ENCODE data around the gene INPP5D. TPM values are rescaled to one million over a fixed set of nuclear protein-coding genes. Genes with fewer than 3 reads are reported as not detected.

Gene INPP5D
- polyA plus RNA-seq, 3 donors = 30.6 to 90.2 (median 54.8) TPM

DNA sequence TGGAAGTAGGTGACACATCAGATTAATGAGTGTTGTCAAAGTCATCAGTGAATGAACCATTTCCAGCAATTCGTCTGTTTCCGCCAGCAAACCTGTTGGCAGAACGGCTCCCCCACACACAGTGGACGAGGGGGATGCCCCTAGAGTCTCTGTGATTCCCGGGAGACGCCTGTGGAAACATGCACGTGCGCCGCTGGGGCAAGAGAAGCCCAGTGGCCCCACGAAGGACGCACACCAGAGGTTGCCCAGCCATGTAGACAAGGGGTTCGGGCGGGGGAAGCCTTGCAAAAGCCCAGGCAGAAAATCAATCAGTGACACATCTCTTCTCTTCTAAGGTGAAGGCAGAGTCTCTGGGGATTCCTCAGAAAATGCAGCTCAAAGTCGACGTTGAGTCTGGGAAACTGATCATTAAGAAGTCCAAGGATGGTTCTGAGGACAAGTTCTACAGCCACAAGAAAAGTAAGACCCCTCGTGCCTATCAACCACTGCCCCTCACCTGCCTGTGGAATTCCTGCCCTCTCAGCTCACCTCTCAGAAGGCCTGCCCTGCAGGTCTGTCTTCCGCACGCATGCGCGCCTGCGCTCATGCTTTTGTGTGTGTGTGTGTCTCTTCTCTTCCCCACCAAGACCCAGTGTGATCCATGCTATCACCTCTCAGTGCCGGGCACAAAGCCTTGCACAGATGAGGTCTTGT lies 87.1 kb downstream of the INPP5D start:
- H3K4me1 ChIP-seq (ENCODE audit: control insufficient read depth in 1 of 2, insufficient read depth in 2 of 2, low read length in 2 of 2) = no peaks in the 10 kb centered on the region
- H3K27me3 Mint-ChIP-seq (ENCODE audit: low read depth in 3 of 3) = peaks cover 0 to 4% (median 1%) of the 10 kb centered on the region in 3 donors
- 88% methylated on average over 9 of the region's 22 CpGs for WGBS (ENCODE audit: insufficient coverage)
- H3K27ac Mint-ChIP-seq = peak overlapping the region in 2 of 7 donors; percentile 29 to 80
- H2AFZ ChIP-seq (ENCODE audit: insufficient read depth, low read depth, low read length, poor library complexity, severe bottlenecking) = no peak overlapping the region
- intact Hi-C loops (cut with micrococcal nuclease) = no loop called here
- H3K79me2 ChIP-seq (ENCODE audit: insufficient read depth, low read length) = peaks cover 28% of the 10 kb centered on the region
- no peak overlapping the region for H3K9ac ChIP-seq (ENCODE audit: insufficient read depth, low read length, poor library complexity, severe bottlenecking)
- TF ChIP-seq, protein P1, sequence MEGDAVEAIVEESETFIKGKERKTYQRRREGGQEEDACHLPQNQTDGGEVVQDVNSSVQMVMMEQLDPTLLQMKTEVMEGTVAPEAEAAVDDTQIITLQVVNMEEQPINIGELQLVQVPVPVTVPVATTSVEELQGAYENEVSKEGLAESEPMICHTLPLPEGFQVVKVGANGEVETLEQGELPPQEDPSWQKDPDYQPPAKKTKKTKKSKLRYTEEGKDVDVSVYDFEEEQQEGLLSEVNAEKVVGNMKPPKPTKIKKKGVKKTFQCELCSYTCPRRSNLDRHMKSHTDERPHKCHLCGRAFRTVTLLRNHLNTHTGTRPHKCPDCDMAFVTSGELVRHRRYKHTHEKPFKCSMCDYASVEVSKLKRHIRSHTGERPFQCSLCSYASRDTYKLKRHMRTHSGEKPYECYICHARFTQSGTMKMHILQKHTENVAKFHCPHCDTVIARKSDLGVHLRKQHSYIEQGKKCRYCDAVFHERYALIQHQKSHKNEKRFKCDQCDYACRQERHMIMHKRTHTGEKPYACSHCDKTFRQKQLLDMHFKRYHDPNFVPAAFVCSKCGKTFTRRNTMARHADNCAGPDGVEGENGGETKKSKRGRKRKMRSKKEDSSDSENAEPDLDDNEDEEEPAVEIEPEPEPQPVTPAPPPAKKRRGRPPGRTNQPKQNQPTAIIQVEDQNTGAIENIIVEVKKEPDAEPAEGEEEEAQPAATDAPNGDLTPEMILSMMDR (IDR thresholded peaks at IDR 0.05) = no peak
- peaks cover 99 to 100% of the 10 kb centered on the region in 2 donors for H3K36me3 ChIP-seq (replicated peaks in 1 of 2; ENCODE audit: control insufficient read depth in 1 of 2, insufficient read depth in 2 of 2, low read length in 2 of 2)
- DNase-seq = no peak
- H3K4me3 ChIP-seq (replicated peaks in 1 of 3; ENCODE audit: low read depth in 2 of 3, low read length in 3 of 3) = no peak overlapping the region
- peaks cover 93% of the 10 kb centered on the region for H4K20me1 ChIP-seq (ENCODE audit: insufficient read depth, low read length)
- peaks cover 0 to 5% (median 0%) of the 10 kb centered on the region in 7 donors for H3K9me3 Mint-ChIP-seq
- H3K4me3 Mint-ChIP-seq = no peak overlapping the region
- peaks cover 96 to 97% of the 10 kb centered on the region in 2 donors for H3K36me3 Mint-ChIP-seq
- H3K9me3 ChIP-seq (replicated peaks in 1 of 2; ENCODE audit: control insufficient read depth in 1 of 2, insufficient read depth in 1 of 2, low read length in 2 of 2) = no peaks in the 10 kb centered on the region
- H3K4me1 Mint-ChIP-seq = no peaks in the 10 kb centered on the region
- H3K27ac ChIP-seq (ENCODE audit: low read depth in 1 of 2, low read length in 2 of 2) = peak overlapping the region in 1 of 2 donors; percentile 35
- no peak overlapping the region for H3K4me2 ChIP-seq (replicated peaks; ENCODE audit: extremely low read depth, low read length, poor library complexity, severe bottlenecking)
- no peaks in the 10 kb centered on the region for H3K27me3 ChIP-seq (ENCODE audit: control insufficient read depth in 2 of 2, insufficient read depth in 2 of 2, low read length in 2 of 2)

DNA sequence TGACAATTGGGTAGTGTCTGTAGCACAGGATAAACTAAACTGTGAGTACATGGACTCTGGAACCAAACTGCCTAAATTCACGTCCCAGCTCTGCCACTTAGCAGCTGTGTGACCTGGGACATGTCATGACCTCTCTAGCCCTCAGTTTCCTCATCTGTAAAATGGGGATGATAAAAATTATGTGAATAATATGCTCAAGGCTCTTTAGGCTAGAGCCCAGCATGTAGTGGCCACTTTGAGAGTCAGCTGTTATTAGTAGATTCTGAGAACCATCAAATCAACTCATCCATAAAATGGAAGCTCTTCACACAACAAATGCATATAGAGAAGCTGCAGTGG lies 87.7 kb downstream of the INPP5D start:
- no peak for DNase-seq
- Histone ChIP-seq H3K27me3 (ENCODE audit: control insufficient read depth in 2 of 2, insufficient read depth in 2 of 2, low read length in 2 of 2) (no peaks in the 10 kb centered on the region), H4K20me1 (ENCODE audit: insufficient read depth, low read length) (peaks cover 93% of the 10 kb centered on the region), H3K27ac (ENCODE audit: low read depth in 1 of 2, low read length in 2 of 2) (peak overlapping the region in 1 of 2 donors; percentile 35), H3K36me3 (replicated peaks in 1 of 2; ENCODE audit: control insufficient read depth in 1 of 2, insufficient read depth in 2 of 2, low read length in 2 of 2) (peaks cover 99 to 100% of the 10 kb centered on the region in 2 donors), H2AFZ (ENCODE audit: insufficient read depth, low read depth, low read length, poor library complexity, severe bottlenecking) (no peak overlapping the region), H3K4me2 (replicated peaks; ENCODE audit: extremely low read depth, low read length, poor library complexity, severe bottlenecking) (no peak overlapping the region), H3K79me2 (ENCODE audit: insufficient read depth, low read length) (peaks cover 23% of the 10 kb centered on the region), H3K9me3 (replicated peaks in 1 of 2; ENCODE audit: control insufficient read depth in 1 of 2, insufficient read depth in 1 of 2, low read length in 2 of 2) (no peaks in the 10 kb centered on the region), H3K9ac (ENCODE audit: insufficient read depth, low read length, poor library complexity, severe bottlenecking) (no peak overlapping the region), H3K4me1 (ENCODE audit: control insufficient read depth in 1 of 2, insufficient read depth in 2 of 2, low read length in 2 of 2) (no peaks in the 10 kb centered on the region), H3K4me3 (replicated peaks in 1 of 3; ENCODE audit: low read depth in 2 of 3, low read length in 3 of 3) (no peak overlapping the region)
- Mint-ChIP-seq H3K36me3 (peaks cover 96 to 97% of the 10 kb centered on the region in 2 donors), H3K27me3 (ENCODE audit: low read depth in 3 of 3) (peaks cover 0 to 4% (median 1%) of the 10 kb centered on the region in 3 donors), H3K27ac (peak overlapping the region in 3 of 7 donors; percentile 1 to 55 (median 29)), H3K9me3 (peaks cover 0 to 5% (median 0%) of the 10 kb centered on the region in 7 donors), H3K4me3 (no peak overlapping the region), H3K4me1 (no peaks in the 10 kb centered on the region)
- intact Hi-C loops (cut with micrococcal nuclease) = no loop called here
- TF ChIP-seq, protein P1 (IDR thresholded peaks at IDR 0.05) = no peak
- no CpG with 5 or more reads among the region's 1 CpG for WGBS (ENCODE audit: insufficient coverage)

Data from CD14-positive monocyte (primary cell).